GM15510 (cell line): ENCODE results near the gene LRRN4.

ENCODE experiments used
- POLR2A ChIP-seq: IDR thresholded peaks from 3 replicates; pipeline ENCODE4 v1.6.1; 2011; ENCODE audit warnings: borderline replicate concordance; ENCODE audit not compliant: insufficient read length; ENCODE audit errors: extremely low read depth

Gene LRRN4

DNA sequence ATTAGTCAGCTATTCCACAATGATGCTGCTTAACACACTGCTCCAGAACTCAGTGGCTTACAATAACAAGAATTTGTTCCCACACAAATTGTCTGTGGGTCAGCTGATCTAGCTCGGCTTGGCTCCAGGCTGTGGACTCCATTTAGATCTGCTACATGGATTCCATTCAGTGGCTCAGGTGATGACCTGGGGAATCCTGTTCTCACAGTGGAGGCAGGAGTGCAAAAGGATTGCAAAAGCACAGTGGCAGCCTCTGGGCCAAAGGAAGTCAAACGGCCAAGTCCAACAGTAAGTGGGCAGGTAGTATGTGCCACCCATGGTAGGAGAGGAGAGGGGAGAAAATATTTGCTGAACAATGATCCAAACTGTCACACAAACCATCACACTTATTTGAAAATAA, 15.8 kb upstream of the LRRN4 start:
- TF ChIP-seq POLR2A = no peak

DNA sequence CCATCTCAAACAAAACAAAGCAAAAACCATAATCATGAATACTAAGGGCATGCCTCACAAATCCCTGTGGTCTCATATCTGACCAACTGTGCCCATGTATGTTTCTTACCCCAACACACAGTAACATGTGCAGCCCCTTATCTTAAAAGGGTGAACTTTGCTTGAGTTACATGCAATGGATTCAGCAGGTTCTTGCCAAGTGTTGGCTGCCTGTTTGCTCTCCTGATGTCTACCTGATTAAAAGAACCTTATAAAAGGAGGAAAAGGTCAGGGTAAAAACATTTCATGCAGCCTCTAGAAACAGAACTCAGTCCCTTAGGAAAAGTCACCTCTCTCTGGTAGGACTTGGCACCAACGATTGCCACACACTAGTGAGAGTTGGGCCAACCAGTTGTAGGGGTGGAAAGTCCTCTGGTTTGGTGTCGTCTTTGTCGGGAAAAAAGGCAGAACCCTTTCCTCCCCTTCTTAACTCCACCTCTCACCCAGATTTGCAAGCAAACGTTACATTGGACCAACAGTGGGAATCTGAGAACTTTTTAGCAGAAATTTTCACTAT, 14.0 kb upstream of the LRRN4 start:
- no peak for TF ChIP-seq POLR2A

DNA sequence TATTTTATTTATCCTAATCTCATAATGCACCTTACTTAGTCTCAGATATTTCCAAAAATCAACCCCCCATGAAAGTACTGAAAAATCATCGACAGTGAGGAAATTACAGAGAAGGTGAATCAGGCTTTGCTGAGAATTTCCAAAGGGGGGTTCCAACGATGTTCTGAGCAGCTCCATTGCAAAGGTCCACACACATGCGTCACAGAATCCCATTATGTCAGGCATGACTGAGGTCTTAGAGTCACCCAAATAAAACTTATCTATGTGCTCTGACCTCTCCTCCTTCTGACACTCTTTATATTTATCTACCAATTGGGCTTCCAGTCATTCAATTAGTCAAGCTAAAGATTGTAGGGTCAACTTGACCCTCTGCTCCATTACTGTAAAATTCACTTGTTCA, 12.7 kb upstream of the LRRN4 start:
- no peak for TF ChIP-seq POLR2A

DNA sequence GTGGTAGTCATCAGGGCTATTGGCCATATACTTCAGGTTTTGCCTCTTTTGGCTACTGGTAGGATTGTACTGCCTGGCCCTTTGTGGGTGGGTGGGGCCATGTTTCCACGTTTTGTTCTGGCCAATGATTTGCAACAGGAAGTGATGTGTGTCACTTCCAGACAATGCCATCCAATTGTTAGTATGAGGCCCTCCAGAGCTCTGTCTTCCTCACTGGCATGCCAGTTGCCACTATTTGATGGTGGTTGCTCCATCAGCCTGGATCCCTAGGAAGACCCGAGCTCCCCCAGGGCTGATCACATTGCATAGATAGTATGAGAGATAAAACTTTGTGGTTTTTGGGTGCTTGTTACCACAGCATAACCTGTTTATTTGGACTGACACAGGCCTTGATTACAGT, 7.7 kb upstream of the LRRN4 start:
- TF ChIP-seq POLR2A = no peak

DNA sequence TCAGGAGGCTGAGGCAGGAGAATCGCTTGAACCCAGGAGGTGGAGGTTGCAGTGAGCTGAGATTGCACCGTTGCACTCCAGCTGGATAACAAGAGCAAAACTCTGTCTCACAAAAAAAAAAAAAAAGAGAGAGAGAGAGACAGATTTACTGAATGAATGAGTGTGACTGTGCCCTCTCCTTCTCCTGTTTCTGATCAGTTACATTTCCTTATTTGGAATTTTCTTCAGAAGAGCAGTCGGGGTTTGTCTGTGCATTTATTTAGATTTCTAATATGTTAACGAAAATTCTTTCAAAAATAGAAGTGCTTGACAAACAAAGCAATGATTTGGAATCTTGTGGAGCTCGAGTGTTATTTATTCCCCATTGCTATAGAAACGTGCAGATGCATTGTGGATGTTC, 6.4 kb upstream of the LRRN4 start:
- no peak for TF ChIP-seq POLR2A

DNA sequence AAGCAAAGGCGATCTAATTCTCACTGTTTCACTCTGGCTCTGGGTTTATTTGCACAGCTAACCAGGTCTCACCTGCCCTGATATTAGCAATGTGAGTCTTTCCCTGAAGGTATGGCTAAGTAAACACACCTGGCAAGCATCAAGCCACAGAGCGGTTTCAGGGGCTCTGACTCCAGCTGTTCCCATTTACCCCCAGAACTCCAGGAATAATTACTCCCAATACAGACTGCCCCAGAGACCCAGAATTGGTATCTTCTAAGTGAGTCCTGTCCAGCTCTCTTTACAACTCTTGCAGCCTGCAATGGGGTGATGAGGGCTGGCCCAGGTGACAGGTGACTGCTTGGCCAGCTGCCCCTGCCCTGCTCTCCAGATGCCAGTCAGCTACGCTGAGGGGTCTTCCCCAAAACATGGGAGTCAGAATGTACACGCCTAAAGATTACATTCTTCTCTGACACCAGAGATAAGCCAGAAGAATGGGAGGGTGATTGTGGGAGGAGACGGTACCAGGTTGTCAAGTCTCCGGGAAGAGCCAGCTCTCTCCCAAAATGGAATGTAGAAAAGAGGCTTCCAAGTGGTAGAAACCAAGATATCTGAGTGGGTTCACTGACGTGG, 4.9 kb upstream of the LRRN4 start:
- no peak for TF ChIP-seq POLR2A

DNA sequence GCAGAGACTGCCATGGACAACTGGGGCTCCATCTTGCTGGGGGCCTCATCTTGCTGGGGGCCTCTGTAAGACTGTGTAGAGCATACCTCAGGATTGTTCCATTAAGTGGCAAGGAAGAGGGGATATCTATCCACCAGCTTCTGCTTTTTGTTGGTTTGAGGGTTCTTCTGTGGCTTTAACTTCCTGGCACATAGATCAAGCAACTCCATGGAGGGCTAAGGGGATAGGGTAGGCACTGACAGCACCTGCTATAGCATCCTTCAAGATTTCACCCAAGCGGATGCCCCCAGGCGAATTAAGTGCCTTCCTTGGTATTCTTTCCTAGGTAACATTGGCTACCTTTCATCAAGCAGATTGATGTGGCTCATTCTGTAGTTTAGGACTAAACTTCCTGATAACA, 3.8 kb upstream of the LRRN4 start:
- no peak for TF ChIP-seq POLR2A

DNA sequence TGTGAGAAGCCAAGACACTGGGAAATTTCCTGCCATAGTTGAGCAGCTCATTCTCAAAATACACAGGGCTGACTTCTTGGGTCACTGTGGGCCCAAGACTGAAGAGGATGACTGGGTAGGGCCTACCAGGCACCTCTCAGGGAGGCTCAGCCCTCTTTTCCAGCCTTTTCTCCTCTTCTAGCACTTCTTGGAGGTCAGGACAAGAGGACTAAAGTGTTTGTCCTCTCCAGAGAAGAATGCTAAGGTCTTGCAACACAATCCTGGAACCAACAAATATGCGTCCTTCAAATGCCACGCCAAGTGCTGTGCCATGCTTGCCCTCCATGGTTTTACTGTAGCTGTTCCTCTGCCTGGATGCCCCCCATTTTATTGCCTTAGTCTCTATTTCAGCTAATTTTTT, 3.3 kb upstream of the LRRN4 start:
- no peak for TF ChIP-seq POLR2A

DNA sequence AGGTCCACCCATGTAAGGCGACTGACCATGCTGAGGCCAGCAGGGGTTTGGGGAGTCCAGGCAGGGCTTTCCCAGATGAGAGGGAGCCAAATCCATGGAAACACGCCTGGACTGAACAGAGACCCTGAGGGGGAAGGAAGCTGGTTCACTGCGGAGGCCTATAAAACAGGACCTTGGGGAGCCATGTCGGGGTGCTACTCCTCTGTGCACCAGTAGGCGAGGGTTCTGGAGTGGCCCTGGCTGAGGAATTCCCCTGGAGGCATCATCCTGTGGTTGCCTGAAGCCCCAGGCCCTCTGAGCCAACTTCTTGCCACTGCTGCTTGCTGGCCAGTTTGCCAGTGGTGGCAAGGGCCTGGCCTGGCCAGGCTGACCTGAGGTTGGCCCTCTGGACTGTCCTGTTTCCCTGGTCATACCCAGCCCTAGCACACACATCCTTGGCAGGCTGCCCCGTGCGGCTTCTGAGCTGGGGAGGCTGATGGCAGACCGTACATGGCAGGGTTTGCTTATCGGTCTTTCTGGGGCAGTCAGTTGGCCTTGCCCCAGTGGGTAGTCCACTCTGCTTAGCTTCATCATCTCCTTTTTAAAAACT, 2.2 kb upstream of the LRRN4 start:
- no peak for TF ChIP-seq POLR2A

DNA sequence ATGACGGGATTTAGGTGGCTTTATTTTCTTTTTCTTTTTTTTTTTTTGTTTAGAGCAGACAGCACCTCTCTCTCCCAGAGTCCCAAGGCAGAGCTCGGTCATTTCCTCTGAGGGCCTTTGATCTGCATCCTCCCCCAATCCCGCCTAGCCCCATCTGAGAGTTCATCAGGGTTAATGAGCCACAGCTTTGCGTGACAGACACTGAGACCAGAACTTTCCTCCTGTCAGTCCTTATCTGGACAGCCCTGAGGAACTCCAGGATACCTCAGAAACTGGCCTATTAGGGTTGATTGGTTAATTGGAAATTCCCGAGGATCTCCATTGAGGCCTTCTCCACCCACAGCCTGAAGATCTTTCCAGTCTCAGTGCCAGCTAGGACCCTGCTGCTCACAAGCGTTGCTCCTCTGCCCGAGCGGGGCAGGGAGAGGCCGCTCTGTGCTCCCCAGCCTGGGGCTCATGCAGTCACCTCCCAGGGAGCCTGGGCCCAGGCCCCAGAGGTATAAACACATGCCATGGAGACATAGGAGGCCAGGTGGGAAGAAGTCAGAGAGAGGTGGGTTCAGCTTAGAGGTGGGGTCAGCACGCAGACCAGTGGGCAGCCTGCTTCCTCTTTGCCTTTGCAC, 1.4 kb upstream of the LRRN4 start:
- no peak for TF ChIP-seq POLR2A

DNA sequence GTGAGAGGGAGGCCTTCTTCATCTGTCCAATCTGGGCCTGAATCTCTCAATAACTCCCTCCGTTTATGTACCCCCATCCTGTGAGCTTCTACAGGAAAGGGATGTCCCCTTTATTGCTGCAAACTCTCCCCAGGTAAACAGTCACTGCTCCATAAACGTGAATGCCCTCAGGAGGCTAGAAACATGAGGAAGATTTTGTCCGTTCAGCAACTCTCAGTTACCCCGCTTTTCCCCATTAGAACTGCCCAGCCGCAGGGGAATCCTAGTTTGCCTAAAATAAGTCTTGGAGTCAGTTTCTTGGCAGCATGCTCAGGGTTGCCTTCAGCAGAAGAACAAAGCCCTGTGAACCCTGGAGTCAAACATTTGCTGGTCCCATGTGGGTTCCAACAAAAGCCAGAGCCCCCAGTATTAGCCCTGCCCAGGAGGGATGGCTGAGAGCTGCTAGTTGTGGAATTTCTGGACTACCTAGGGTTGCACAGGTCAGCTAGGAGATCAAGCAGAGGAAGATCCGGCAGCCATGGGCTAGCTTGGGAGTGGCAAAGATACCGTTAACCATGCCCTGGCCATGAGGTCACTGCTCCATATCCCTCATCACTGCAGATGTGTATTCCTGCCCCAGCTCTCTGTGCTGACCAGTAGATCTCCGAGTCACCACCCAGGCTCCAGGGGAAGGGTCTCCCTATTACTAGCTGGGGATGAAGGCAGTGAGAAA, 640 bp downstream of the LRRN4 start:
- TF ChIP-seq POLR2A = no peak

DNA sequence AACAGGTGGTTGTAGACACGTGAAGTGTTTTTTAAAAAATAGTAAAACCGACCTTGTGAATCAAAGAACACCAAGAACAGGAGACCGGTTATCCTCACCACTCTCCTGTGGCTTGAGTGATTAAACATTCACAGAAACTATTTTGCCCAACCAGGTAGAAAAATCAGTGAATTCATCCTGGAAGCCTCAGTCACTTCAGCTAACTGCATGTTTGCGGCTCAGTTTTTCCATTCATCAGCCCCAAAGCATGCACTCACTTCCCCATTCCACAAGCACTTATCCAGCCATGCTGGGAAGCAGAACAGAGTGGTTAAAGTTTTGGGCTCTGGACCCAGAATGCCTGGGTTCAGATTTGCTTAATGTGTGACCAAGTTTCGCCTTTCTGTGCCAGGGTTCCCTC, 2.4 kb downstream of the LRRN4 start:
- TF ChIP-seq POLR2A = no peak

DNA sequence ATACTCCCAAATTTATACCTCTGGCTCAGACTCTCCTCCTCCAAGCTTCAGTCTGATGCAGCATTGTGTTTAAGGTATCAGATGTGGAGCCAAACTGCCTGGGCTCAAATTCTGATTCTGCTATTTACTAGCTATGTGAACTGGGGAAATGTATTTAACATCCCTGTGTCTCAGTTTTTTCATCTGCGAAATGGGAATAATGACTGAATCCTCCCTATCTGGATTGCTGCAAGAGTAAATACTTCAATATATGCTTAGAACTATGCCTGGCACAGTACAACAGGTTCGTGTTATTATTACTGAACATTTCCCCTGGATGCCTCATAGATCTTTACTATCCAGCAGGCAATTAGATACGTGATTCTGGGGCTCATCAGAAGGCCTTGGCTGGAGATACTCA, 5.5 kb downstream of the LRRN4 start:
- no peak for TF ChIP-seq POLR2A

DNA sequence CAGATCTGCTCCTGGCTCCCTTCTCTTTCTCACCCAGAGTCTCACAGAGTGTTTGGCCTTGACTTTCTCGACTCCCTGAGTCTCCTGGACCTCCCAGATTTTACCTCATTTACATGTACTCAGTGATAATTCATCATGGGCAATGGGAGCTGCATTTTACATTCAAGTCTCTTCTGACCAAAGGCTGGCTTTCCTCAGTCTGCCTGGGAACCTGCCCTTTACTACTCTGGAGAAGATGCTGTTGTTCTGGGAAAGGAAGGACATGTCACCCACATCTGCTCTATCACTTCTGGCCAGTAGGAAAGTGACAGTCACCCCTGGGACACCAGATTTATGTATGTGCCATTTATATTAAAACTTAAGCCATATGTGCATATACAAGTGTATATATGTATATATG, 7.4 kb downstream of the LRRN4 start:
- no peak for TF ChIP-seq POLR2A

DNA sequence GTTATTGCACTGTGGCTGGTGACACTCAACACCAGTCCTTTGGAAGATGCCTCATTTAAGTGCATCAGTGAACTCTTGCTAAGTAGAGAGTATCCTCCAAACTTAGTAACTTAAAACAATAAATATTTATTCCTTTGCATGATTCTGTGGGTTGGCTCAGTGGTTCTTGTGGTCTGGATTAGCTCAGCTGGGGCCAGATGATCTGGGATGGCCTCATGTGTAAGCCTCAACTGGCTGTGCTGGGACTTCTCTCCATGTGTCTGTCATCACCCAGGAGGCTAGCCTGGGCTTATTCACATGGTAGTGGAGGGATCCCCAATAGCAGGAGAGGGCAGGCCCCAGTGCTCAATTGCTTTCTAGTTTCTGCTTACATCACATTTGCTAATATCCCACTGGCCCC, 8.3 kb downstream of the LRRN4 start:
- TF ChIP-seq POLR2A = no peak
